HG02642 (cell line): ENCODE measurements around the gene FYN.

Experiments
- ATAC-seq: cut with Tn5 transposase; IDR thresholded peaks from one replicate; pipeline ENCODE4 v1.9.1; 2021; ENCODE audit warnings: mild to moderate bottlenecking; ENCODE audit not compliant: unreplicated experiment, poor library complexity

FYN gene

GRCh38 chr6:111624401-111625098 lies 248.7 kb downstream of the FYN start:
- ATAC-seq = no peak

- no peak for ATAC-seq
Observed at GRCh38 chr6:111623046-111623718, 250.1 kb downstream of the FYN start.

- ATAC-seq = no peak
Observed at GRCh38 chr6:111620169-111620568, 253.1 kb downstream of the FYN start.

- no peak for ATAC-seq
Observed at GRCh38 chr6:111618407-111618806, 254.8 kb downstream of the FYN start.

- ATAC-seq = no peak
Observed at GRCh38 chr6:111617149-111617548, 256.1 kb downstream of the FYN start.

GRCh38 chr6:111615916-111616612 lies 257.2 kb downstream of the FYN start:
- ATAC-seq = no peak

GRCh38 chr6:111614833-111615582 lies 258.2 kb downstream of the FYN start:
- ATAC-seq = no peak

- ATAC-seq = no peak
Observed at GRCh38 chr6:111612379-111612778, 260.9 kb downstream of the FYN start.

GRCh38 chr6:111610548-111611172 lies 262.6 kb downstream of the FYN start:
- no peak for ATAC-seq
